Measurements from ENCODE around the gene CNGB1.
"Not testable (repeated sequence)": the region's sequence is repeated elsewhere in the genome, so short reads cannot be mapped to it uniquely, and the experiment has no call there.

CNGB1 gene

DNA sequence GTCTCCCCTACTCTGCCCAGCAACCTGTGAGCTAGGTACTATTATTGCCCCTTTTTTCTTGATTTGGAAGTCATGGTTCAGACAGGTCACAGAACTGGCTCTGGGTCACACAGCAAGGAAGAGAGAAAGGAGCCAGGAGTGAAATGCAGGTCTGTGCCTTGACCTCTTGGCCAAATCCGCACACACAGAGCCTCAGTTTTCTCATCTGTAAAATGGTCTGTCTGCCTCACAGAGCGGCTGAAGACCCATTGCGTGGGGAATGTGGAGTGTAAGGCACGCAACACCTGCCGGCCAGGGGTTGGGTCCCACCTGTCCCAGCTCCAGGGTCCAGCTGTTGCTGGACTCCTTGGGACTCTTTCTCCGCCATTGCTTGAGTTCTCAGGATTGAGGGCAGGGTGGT is 32.4 kb downstream of the CNGB1 start:
- no peak for DNase-seq (ENCODE audit: low read depth in 1 of 2, low spot score in 1 of 2)

DNA sequence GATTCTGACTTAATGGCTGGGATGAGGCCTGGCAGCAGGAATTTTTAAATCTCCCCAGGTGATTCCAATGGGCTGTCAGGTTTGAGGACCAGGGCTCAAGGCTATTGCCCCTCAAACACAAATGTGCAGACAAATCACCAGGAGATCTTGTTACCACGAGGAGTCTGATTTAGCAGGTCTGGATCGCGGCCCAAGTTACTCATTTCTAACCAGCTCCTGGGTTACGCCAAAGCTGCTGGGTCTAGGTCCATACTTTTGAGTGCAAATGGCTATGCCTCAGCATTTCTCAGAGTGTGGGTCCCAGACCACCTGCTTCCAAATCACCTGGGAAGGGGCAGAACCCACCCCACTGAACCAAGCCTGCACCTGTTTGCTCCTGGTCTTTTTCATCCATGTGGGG is 33.1 kb downstream of the CNGB1 start:
- DNase-seq (ENCODE audit: low read depth in 1 of 2, low spot score in 1 of 2): no peak

DNA sequence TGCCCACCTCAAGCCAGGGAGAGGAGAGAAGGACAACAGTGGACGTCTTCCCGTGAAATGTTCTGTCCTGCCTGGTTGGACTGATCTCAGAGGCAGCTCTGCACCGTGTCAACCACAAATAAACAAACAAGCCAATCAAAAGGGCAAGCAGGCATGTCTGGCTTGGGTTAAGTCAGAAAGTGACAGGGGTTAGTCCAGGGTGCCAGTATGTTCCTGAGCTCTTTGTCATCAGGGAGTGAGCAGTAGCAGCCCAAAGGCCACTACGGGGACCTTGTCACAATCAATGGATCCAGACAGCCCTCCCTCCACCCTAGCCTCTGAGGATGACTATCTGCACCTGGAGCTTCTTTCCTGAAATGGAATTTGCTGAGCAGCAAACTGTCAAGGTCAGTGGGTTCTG is 35.0 kb downstream of the CNGB1 start:
- no peak for DNase-seq (ENCODE audit: low read depth in 1 of 2, low spot score in 1 of 2)

DNA sequence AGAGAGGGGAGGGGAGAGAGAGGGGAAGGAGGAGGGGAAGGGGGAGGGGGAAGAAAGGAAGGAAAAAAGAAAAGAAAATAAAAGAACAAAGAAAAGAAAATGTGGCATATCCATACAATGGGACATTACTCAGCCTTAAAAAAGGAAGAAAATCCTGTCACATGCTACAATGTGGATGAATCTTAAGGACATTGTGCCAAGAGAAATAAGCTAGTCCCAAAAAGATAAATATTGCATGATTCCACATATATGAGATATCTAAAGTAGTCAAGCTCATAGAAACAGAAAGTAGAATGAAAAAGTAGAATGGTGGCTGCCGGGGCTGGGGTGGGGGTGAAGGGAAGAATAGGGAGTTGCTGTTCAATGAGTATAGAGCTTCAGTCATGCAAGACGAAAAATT is 40.4 kb downstream of the CNGB1 start:
- DNase-seq (ENCODE audit: low read depth in 1 of 2, low spot score in 1 of 2): no peak

DNA sequence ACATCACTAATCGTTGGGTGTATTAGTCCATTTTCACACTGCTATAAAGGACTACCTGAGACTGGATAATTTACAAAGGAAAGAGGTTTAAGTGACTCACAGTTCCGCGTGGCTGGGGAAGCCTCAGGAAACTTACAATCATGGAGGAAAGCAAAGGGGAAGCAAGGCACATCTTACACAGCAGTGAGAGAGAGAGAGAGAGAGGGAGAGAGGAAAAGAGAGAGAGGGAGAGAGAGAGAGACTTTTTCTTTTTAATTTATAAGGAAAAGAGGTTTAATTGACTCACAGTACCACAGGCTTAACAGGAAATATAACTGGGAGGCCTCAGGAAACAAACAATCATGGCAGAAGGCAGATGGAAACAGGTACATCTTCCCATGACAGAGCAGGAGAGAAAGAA is 41.7 kb downstream of the CNGB1 start:
- no peak for DNase-seq (ENCODE audit: low read depth in 1 of 2, low spot score in 1 of 2)

DNA sequence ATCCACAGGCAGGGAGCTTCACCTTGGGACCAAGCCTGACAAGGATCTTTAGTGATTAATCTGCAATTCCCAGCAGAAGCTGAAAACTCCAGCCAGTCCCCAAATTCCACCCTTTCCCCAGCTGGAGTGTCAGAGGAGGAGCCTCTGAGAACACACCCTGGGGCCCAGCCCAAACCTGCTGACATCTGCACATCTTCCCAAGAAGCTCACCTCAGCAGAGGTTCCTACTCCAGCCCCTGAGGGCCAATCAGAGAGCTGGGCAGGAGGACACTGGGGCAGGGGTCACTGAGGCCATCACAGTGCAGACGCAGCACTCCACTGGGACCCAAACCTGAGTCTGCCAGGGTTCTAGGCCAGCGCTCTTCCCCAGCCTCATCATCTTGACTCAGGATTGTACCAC is 44.9 kb downstream of the CNGB1 start:
- DNase-seq (ENCODE audit: low read depth in 1 of 2, low spot score in 1 of 2): no peak

DNA sequence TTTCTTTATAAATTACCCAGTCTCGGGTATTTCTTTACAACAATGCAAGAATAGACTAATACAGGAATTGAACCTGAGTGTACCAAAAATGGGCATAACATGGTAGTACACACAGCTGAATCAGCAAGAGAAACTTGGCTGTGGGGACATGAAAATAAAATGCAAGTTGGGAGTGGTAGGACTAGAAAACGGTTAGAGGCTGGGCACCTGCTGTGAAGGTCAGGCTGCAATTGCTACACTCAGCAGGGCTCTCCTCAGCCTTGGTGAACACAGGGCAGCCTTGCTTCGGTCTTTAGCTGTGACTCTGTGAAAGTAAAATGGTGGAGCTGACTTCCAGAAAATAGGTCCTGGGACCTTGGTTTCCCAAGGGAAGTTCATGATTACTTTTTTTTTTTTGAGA is 45.6 kb downstream of the CNGB1 start:
- no peak for DNase-seq (ENCODE audit: low read depth in 1 of 2, low spot score in 1 of 2)

DNA sequence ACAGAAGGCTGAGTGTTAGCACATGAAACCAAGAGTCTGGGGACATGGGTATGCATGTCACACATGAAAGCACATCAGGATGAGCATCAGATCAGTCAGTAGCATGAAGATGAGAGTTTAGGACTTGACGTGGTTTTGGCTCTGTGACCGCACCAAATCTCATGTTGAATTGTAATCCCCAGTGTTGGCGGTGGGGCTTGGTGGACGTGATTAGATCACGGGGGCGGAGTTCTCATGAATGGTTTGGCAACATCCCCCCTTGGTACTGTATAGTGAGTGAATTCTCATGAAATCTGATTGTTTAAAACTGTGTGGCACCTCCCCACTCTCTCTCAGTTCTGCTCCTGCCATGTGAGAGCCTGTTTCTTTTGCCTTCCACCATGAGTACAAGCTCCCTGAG is 46.4 kb downstream of the CNGB1 start:
- DNase-seq (ENCODE audit: low read depth in 1 of 2, low spot score in 1 of 2): no peak

DNA sequence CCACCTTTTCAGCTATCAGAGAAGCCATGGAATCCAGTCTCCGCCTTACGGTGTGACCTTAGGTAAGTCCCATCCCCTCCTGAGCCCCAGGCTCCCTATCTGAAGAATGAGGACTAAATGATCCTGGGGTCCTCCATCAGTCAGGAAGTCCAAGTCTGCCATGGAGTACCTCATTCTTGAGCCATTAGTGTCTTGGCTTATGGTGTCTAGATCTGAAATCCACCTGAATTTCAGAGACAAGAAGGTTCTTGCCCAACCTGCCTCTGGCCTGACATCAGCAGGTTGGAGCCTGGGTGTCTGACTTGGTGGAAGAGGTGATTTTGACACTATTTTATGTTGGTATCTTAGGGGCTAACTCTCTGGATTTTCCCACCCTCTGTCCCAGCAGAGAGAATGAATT is 47.1 kb downstream of the CNGB1 start:
- DNase-seq (ENCODE audit: low read depth in 1 of 2, low spot score in 1 of 2): no peak

DNA sequence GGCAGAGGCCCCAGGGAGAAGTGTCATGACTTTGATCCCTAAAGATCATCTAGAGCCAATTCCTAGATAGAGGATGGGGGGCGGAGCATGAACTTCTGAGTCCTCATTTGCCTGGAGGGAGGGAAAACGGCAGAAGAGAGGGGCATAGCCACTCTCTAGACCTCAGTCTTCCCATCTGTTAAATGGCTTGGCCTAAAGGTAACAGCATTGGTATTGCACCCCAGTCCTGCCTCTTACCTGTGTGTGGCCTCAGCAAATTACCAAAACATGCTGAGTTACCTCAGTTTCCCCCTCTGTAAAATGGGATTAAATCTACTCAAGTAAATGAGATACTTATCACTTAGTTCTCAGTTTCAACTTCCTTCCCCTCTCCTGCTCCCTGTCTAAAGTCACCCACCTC is 47.5 kb downstream of the CNGB1 start:
- no peak for DNase-seq (ENCODE audit: low read depth in 1 of 2, low spot score in 1 of 2)

DNA sequence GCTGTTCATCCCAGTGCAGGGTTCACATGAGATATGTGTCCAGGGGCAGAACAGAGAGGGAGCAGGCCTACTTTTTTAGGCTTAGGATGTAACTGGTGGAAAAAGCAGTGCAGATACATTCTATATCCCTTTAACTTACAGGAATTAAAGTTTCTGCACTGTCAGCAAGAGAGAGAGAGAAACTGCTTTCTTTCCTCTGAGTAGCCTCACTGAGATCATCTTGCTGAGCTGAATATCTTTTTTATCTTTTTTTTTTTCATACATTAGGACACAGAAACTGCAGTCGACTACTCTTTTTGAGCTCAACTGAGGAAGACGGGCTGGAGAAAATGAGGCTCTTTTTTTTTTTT is 50.1 kb downstream of the CNGB1 start:
- no peak for DNase-seq (ENCODE audit: low read depth in 1 of 2, low spot score in 1 of 2)

DNA sequence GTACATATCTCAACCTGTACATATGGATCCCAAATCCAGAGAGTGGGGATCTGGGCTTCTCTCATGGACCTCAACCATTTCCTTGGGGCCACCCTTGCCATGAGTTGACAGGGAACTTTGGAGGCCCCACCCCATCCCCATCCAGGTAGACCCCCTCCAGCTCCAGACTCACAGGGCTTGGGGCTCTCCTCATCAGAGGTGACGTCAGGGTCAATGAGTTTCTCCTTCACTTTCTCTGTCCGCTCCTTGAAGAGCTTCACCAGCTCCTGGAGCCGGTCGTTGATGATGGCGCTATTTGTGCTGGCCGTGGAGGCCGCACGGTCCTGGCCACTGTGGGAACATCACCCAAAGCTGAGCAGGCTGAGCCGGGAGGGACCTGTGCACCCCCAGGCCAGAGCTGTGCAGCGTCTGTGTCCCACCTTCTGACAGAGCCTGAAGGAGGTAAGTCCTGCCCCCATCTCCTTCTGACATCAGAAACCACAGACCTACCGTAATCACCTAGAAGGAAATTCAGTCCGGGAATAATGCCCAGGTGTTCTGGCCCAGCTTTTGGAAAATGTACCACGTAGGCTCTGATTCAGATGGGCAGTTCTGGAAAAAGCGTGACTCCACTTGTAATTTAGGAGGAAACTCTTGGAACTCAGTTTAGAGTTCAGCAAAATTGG is 50.6 kb downstream of the CNGB1 start:
- no peak for DNase-seq (ENCODE audit: low read depth in 1 of 2, low spot score in 1 of 2)

DNA sequence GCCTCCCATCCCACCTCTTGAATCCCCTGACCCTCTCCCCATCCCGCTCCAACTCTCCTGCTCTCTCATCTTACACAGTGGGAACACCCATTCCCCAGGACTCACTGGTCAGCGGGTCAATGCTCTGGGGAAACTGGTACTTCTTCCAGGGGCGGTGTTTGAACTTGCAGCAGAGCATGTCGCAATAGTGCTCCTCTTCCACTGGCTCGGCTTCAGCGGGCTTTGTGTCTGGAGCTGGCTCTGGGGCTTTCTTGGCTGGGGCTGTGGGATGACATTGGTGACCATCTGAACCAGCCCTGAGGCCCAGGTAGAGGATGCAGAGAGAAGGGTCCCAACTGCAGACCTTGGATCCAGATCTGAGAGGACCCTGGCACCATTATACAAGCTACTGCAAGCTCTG is 51.9 kb downstream of the CNGB1 start:
- no peak for DNase-seq (ENCODE audit: low read depth in 1 of 2, low spot score in 1 of 2)

DNA sequence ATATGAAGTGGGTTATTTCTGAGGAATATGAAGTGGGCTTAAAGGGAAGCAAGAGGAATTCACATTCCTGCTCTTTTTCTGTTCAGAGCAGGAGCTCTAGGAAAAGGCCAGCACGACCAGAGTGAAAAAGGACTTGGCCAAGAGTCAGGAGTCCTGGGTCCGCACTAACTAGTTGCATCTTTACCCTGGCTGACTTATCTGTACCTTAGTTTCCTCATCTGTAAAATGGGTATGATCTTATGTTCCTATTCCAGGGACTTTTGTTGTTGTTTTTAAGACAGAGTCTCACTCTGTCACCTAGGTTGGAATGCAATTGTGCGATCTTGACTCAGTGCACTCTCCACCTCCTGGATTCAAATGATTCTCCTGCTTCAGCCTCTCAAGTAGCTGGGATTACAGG is 52.5 kb downstream of the CNGB1 start:
- DNase-seq (ENCODE audit: low read depth in 1 of 2, low spot score in 1 of 2): no peak

DNA sequence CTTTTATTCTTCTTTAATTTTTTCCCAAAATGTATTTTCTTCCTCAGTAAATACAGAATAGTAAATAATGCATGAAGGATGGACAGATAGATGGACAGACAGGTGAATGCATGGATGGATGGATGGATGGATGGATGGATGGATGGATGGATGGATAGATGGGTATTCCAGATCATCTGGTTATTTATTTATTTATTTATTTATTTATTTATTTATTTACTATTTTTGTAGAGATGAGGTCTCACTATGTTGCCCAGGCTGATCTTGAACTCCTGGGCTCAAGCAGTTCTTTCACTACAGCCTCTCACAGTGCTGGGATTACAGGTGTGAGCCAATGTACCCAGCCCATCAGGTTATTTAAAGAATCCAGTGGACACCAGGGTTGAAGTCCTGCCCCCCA is 53.0 kb downstream of the CNGB1 start:
- DNase-seq (ENCODE audit: low read depth in 1 of 2, low spot score in 1 of 2): not testable (repeated sequence)

DNA sequence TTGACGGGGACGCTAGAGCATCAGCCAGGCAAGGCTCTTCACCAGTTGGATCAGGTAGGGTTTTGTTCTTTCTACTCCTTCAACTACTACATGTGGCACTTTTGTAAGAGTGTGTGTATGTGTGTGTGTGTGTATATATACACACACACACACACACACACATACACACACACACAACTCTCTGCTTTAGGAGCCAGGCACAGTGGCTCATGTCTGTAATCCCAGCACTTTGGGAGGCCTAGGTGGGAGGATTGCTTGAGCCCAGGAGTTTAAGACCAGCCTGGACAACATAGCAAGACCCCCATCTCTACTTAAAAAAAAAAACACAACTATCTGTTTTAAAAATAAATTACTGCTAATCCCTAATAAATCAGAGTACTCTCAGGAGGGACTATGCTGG is 53.4 kb downstream of the CNGB1 start:
- DNase-seq (ENCODE audit: low read depth in 1 of 2, low spot score in 1 of 2): not testable (repeated sequence)

DNA sequence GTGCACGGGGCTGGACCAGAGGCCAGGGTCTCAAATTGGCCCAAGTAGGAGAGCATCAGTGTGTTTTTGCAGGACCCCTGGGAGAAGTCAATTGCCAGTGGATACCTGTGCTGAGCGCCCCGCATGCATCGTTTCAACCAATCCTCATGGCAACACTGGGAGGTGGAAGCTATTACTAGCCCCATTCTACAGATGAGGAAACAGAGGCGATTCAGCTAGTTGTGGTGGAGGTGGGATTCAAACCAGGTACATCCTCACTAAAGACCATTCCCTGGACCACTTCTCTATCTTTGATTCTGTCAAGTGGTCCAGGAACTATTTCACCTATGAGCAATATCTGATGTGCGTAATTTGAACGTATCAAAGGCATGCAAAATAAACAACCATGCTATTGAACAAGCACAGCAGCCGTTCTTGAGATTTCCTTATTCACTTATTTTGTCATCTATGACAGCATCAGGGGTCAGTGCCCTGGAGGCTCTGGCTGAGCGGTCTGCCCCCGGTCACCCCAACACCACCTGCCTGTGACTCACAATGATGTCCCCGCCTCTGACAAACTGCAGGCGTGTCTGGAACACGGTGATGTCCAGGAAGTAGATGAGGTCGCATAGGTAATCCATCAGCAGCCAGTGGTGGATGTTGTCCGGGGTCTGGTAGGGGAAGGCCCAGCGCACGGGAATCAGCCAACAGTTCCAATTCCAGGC is 54.0 kb downstream of the CNGB1 start:
- DNase-seq (ENCODE audit: low read depth in 1 of 2, low spot score in 1 of 2): no peak

DNA sequence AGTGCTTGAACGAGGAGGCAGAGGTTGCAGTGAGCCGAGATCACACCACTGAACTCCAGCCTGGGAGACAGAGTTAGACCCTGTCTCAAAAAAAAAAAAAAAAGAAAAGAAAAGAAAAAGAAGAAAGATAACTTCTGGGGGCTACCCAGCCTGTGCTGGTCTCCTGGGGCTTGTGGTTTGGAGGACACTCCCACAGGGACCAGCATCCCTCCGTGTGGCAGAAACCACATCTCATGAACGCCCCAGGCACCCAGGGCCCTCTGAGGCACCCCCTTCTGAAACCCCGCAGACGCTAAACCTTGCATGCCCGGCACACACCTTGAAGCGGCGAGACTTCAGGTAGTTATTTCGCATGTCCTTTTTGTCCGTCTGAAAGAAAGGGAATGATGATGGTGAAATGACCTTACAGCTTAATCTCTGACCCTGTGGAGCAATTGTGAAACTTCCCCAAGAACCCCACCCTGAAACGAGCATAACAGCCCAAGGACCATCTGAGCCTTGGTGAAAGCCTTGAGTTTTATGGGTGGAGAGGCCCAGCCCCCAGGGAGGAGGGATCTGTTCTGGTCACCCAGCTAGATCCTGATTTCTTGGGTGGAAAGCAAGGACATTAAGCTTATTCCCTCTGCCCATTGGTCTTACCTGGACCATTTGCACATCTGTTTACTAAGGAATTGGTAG is 55.0 kb downstream of the CNGB1 start:
- DNase-seq (ENCODE audit: low read depth in 1 of 2, low spot score in 1 of 2): no peak

DNA sequence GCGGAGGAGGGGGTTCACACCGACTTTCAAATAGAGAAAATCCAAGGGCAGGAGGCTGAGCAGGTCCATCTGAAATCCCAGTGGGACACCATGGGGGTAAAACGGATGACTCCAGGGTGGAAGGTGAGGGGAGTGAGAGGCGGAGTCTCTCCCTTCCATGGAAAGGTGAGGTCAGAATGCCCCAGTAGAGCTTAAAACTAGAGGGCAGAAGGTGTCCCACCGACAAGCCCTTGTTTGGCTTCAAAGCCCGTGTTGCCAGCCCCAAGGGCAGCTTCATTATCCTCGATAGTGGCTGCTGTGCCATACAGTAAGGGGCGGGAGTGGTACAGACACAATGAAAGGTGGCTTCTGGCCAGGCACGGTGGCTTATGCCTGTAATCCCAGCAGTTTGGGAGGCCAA is 55.7 kb downstream of the CNGB1 start:
- DNase-seq (ENCODE audit: low read depth in 1 of 2, low spot score in 1 of 2): no peak

DNA sequence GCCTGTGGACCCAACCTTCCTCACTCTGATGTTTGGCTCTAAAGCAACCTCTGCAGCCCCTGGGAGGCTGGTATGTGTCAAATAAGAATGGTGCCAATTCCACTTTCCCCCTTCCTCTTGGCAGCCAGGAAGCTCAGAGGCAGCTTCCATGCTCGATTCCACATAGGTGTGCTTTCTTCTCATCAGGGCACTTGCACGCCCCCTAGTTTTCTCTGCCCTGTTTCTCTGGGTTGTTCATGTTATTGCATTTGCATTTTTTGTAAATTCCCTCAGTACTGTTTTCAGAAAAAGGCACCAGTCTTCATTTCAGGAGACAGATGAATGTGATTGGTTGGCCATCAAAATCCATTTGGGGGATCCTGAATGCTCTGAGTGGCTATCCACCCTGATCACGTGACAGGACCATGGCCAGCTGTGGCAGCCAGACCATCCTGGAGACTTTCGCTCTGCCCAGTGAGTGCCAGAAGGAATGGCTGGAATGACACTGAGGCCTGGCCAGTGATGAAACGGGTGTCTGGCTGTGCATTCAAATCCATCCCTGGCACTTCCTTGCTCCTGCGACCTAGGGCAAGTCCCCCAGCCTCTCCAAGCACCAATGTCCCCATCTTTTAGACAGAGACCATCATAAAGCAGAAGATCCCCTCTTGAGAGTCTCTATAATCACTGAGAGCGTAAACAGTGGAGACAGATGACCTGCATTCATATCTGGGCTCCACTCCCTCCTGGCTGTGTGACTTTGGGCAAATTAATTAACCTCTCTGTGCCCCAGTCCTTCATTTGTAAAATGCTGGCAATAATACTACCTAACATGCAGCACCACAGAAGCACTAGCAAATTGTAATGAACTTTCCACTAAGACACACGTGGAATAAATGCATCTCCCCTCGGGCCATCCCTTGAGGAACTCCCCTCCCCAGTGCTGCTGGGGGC is 56.4 kb downstream of the CNGB1 start:
- no peak for DNase-seq (ENCODE audit: low read depth in 1 of 2, low spot score in 1 of 2)

DNA sequence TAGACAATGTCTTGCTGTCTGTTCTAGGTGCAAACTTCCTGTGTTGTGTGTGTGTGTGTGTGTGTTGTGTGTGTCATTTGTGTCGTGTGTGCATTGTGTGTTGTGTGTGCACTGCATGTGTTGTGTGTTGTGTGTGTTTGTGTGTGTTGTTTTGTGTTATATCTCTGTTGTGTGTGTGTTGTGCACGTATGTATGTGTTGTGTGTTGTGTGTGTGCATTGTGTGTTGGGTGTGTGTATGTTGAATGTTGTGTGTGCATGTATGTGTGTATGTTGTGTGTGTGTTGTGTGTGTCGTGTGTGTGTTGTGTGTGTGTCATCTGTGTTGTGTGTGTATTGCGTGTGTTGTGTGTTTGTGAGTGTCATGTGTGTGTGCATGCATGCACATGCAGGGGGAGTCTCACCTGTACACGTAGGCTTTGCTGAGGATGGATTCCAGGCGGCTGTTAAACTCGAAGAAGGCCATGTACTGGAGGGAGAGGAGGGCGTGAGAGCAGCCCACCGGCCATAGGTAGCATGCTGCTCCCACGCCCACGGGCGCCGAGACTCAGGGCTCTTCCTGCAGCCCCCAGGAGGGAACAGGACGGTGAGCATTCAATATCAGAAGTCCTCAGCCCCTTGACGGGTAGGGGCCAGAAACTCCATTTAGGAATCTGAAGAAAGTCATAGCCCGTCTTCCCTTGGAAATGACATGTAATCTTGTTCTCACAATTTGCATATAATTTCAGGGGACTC is 58.2 kb downstream of the CNGB1 start:
- DNase-seq (ENCODE audit: low read depth in 1 of 2, low spot score in 1 of 2): no peak

All from activated CD4-positive, alpha-beta T cell treated with anti-CD3 and anti-CD28 coated beads, Interleukin-2, amount 50 U/mL, for 24 hours (primary cell).